Astrocyte of the cerebellum (primary cell): ENCODE data around the gene GRN.
A peak's percentile ranks its signal among the peaks of the same experiment; 100 is the strongest.

Experiments
- DNase-seq: peaks from one replicate; pipeline ENCODE4 v3.0.0-alpha.2; 2011; ENCODE audit warnings: low read depth
- H3K4me3 ChIP-seq: 2 replicates; pipeline ENCODE4 v1.5.1; 2011; ENCODE audit warnings: mild to moderate bottlenecking, low read depth, low read length, moderate library complexity
- in situ Hi-C: cut with HindIII; loops from 2 replicates; pipeline ENCODE4 v1.10.0; 2017; ENCODE audit warnings: low sequenced_read_pairs
- TF ChIP-seq, protein P1 (sequence below): IDR thresholded peaks from 2 replicates; pipeline ENCODE4 v1.5.1; 2012; ENCODE audit warnings: low read length, low read depth, moderate library complexity, mild to moderate bottlenecking; ENCODE audit errors: missing control alignments

Gene GRN

DNA sequence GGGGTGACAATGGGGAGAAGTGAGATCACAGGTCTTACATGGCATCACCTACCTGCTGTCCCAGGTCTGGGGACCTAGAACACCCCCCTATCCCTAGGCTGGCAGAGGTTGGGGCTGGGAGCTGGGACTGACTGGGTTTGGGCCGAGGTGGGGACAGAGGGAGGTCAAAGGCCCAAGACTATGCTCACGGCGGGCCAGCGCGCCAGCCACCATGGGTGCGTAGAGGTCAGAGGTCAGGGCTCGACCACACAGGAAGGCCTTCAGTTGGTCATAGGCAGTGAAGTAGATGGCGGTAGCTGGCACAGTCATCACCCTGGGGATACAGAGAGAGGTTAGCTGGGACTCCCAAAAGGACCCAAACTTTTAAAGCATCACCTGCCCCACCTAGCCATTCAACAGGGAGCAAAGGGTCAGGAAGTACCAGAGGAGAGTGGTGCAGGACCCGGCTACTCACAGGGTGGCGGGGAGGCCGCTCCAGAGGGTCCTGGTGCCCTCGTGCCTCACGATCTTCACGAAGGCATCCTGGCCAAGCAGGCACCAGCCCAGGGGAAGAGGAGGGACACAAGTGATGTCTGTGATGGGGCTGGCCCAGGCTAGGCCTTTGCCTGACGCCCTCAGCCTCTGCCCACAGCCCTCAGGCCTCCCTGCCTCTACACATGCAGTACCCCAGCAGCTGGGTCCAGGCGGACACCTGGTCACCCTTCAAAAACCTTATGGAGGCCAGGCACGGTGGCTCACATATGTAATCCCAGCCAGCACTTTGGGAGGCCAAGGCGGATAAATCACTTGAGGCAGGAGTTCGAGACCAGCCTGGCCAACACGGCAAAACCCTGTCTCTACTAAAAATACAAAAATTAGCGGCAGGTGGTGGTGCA is 23.6 kb upstream of the GRN start:
- H3K4me3 ChIP-seq: no peak overlapping the region
- TF ChIP-seq, protein P1, sequence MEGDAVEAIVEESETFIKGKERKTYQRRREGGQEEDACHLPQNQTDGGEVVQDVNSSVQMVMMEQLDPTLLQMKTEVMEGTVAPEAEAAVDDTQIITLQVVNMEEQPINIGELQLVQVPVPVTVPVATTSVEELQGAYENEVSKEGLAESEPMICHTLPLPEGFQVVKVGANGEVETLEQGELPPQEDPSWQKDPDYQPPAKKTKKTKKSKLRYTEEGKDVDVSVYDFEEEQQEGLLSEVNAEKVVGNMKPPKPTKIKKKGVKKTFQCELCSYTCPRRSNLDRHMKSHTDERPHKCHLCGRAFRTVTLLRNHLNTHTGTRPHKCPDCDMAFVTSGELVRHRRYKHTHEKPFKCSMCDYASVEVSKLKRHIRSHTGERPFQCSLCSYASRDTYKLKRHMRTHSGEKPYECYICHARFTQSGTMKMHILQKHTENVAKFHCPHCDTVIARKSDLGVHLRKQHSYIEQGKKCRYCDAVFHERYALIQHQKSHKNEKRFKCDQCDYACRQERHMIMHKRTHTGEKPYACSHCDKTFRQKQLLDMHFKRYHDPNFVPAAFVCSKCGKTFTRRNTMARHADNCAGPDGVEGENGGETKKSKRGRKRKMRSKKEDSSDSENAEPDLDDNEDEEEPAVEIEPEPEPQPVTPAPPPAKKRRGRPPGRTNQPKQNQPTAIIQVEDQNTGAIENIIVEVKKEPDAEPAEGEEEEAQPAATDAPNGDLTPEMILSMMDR: no peak
- no peak for DNase-seq
- in situ Hi-C loops: no loop called here

DNA sequence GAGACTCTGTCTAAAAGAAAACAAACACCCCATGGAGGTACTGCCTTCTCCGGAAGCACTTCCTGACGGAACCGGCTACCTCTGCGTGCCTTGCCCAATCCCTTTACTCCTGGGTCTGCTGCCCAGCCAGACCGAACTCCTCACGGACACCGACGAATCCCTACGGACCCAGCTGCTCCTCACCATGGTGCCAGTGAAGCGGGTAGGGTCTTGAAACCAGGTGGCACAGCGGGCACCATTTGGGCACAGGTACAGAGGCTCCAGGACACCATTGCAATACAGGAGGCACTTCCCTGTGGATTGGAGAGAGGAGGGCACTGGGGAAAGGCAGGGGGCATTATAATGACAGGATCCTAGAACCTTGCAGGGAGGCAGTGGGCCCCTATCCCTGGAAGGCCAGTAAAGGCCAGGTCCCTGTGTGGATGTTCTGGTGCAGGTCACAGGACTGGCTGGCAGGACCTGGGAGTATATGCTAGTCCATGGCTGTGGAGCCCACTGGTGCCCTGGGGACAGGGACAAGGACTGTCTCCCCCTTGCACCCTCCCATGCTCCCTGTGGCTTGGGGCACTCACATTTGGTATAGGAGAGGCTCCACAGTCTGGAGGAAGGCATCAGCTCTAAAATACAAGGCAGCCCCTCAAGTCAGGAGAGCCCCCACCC is 22.7 kb upstream of the GRN start:
- in situ Hi-C loops: no loop called here
- no peak for DNase-seq
- H3K4me3 ChIP-seq: no peak overlapping the region
- TF ChIP-seq, protein P1: no peak

DNA sequence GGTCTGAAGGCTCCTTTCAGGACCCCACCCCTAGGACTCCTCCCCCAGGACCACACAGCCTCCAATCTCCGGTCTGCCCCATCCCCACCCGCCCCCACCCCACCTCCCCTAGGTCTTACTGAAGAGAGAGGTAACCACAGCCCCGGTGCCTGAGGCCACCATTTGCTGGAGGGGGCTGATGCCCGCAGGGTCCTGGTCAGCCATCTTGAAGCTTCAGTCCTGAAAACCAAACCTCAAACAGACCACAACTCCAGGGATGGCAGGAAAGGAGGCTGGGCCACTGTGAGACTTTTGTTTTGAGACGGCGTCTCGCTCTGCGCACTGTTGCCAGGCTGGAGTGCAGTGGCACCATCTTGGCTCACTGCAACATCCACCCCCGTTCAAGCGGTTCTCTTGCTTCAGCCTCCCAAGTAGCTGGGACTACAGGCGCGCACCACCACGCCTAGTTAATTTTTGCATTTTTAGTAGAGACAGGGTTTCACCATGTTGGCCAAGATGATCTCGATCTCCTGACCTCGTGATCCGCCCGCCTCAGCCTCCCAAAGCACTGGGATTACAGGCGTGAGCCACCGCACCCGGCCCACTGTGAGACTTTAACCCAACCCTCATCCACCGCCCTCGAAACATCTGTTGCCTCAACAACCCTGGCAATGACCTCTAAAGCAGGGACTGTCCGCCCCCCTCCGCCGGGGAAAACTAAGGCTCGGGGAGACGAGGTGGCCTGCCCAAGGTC is 21.6 kb upstream of the GRN start:
- TF ChIP-seq, protein P1: no peak
- peak overlapping the region; percentile 87 for H3K4me3 ChIP-seq
- in situ Hi-C loops: no loop called here
- DNase-seq: no peak

DNA sequence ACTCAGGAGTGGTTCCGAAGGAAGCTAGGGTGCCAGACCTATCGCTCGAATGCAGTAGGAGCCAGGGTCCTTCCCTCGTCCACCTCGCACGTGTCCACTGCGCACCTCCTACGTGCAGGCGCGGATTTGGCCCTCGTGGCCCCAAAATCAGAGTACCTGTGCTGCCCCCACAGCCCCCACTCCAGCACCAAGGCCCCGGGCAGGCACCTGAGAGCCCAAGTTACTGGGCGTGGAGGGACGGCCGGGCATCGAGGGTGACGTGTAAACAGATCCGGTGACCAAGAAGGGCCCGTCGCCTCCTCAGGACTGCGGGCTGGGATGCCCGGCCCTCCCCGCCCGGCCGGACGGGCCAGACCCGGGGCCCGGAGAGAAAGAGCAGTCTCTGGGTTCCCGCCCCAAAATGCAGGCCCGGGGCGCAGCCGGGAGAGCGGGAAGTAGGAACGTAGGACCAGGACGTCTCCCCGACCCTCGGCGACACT is 21.0 kb upstream of the GRN start:
- TF ChIP-seq, protein P1: no peak
- in situ Hi-C loops: no loop called here
- no peak for DNase-seq
- peak overlapping the region; percentile 87 for H3K4me3 ChIP-seq

DNA sequence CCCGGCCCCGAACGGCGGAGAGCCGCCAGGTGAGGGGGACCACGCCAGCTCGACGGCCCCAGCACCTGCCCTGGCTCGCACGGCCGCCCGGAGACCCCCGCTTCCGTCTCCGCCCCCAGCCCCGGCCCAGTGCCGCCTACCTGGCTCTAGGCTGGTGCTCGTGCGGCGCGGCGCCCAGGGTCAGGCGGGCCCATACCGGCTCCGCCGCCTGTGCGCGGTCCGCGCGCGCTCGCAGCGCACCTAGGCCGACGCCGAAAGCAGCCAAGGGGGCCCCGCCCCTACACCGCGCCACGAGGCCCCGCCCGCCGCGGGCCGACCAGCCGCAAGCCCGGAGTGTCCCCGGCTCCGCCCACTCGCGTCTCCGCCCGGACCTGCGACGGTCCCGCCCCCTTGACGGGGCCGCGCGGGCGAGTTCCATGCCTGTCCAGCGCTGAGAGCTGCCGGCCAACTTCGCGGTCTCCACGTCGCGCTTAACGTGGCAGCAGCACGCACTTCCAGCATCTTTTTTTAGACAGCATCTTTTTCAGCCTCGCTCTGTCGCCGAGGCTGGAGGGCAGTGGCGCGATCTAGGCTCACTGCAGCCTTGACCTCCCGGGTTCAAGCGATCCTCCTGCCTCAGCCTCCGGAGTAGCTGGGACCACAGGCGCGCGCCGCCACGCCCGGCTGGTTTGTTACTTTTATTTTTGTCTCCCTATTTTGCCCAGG is 20.4 kb upstream of the GRN start, which contains the start of gene SLC25A39:
Gene SLC25A39 (minus strand): TSS at position 253 of the 705 bp plus-strand sequence. CDS start 1,261 bp downstream, outside the sequence.
- TF ChIP-seq, protein P1: no peak
- peak; percentile 83 for DNase-seq
- H3K4me3 ChIP-seq: peak within 1 kb of the TSS; percentile 87
- in situ Hi-C loops: no loop called here
